HepG2 (cell line): ENCODE data around the gene C1S. TPM values are rescaled to one million over a fixed set of nuclear protein-coding genes. Genes with fewer than 3 reads are reported as not detected.
A peak's percentile ranks its signal among the peaks of the same experiment; 100 is the strongest.

Experiments used
- ATAC-seq: fragments of 200-7000 bp; cut with Tn5 transposase; 3 replicates; pipeline ENCODE4 v1.9.1; 2020; ENCODE audit warnings: mild to moderate bottlenecking, moderate library complexity
- BruUV-seq: library from RNA; stranded (reverse); fragments of 400-500 nt; replicated peaks from 2 replicates; lab custom pipeline; 2021; lab: Mats Ljungman, UMichigan
- CTCF ChIA-PET: fragments of 300-600 bp; formaldehyde crosslinking; extraction: SDS; loops from one replicate; lab custom pipeline; 2021; ENCODE audit warnings: low total read pairs, inconsistent platforms, low intra/inter-chr PET ratio; lab: Yijun Ruan, JAX
- POLR2A ChIA-PET: fragments of 350-600 bp; sonication (Branson Sonifier 250); formaldehyde crosslinking; loops from one replicate; lab custom pipeline; 2020; ENCODE audit warnings: antibody characterized with exemption, inconsistent platforms; lab: Yijun Ruan, JAX
- DNase-seq: peaks from one replicate; pipeline ENCODE4 v3.0.0-alpha.2; 2015; ENCODE audit warnings: low spot score
- FAIRE-seq: peaks from 3 replicates; lab custom pipeline; 2011; peaks lifted over from hg19 to GRCh38; lab: Jason Lieb, UNC
- H2AFZ ChIP-seq: one replicate; pipeline ENCODE4 v1.6.1; 2011; ENCODE audit warnings: low read length, inconsistent platforms
- H3K27ac ChIP-seq: fragments of 300-600 bp; 3 replicates; pipeline ENCODE4 v1.8.0; 2011; ENCODE audit warnings: mixed run types, mild to moderate bottlenecking, mixed read lengths, low read length, inconsistent platforms; ENCODE audit not compliant: insufficient read depth; ENCODE audit errors: extremely low read length
- H3K27me3 ChIP-seq, 2 experiments: fragments of 200-600 bp in 1 of 2; 2 replicates in 1 of 2; 3 replicates in 1 of 2; pipeline versions ENCODE4 v1.6.0 to v1.8.0; 2011; ENCODE audit warnings: low read length in 2 of 2, mild to moderate bottlenecking in 2 of 2, moderate library complexity in 2 of 2, inconsistent platforms in 1 of 2; ENCODE audit not compliant: insufficient read depth in 2 of 2, control insufficient read depth in 1 of 2
- H3K36me3 ChIP-seq, 2 experiments: fragments of 200-600 bp in 1 of 2; replicated peaks in 1 of 2; 2 replicates in 1 of 2; 3 replicates in 1 of 2; pipeline versions ENCODE4 v1.5.1 to v1.8.0; 2011; ENCODE audit warnings: low read length in 2 of 2, inconsistent platforms in 1 of 2; ENCODE audit not compliant: insufficient read depth in 2 of 2, control insufficient read depth in 1 of 2
- H3K4me1 ChIP-seq: 2 replicates; pipeline ENCODE4 v1.5.1; 2012; ENCODE audit warnings: low read length, inconsistent platforms; ENCODE audit not compliant: insufficient read depth
- H3K4me2 ChIP-seq: 2 replicates; pipeline ENCODE4 v1.6.0; 2011; ENCODE audit warnings: low read depth, low read length, inconsistent platforms
- H3K4me3 ChIP-seq, 3 experiments: fragments of 200-600 bp in 1 of 3; sonication (generic), shearing (Covaris generic) in 1 of 3; replicated peaks in 1 of 3; 2 replicates each; pipeline ENCODE4 v1.5.1; 2011 to 2016; ENCODE audit warnings: low read length in 3 of 3, inconsistent platforms in 2 of 3, low read depth in 2 of 3, mild to moderate bottlenecking in 2 of 3, control low read depth in 1 of 3, mixed read lengths in 1 of 3; ENCODE audit not compliant: insufficient read depth in 1 of 3
- H3K79me2 ChIP-seq: one replicate; pipeline ENCODE4 v1.6.1; 2011; ENCODE audit warnings: low read length, inconsistent platforms; ENCODE audit not compliant: insufficient read depth
- H3K9ac ChIP-seq: 2 replicates; pipeline ENCODE4 v1.6.0; 2011; ENCODE audit warnings: mild to moderate bottlenecking, low read depth, low read length, inconsistent platforms; ENCODE audit not compliant: insufficient read depth
- H3K9me3 ChIP-seq: 2 replicates; pipeline ENCODE4 v1.5.1; 2012; ENCODE audit warnings: mild to moderate bottlenecking, low read length
- H4K20me1 ChIP-seq: 2 replicates; pipeline ENCODE4 v1.6.0; 2011; ENCODE audit warnings: inconsistent platforms, mild to moderate bottlenecking, low read length, moderate library complexity; ENCODE audit not compliant: insufficient read depth
- AGO2 ChIP-seq: fragments of 200-400 bp; formaldehyde crosslinking; optimal IDR thresholded peaks from 2 replicates; pipeline ENCODE3; 2017; ENCODE audit warnings: mild to moderate bottlenecking, low read depth, low read length, moderate library complexity
- ARNTL ChIP-seq: sonication (generic); formaldehyde crosslinking; IDR thresholded peaks from 2 replicates; pipeline ENCODE4 v1.4.0; 2020; ENCODE audit warnings: mild to moderate bottlenecking, missing genetic modification reagents
- POLR2AphosphoS5 ChIP-seq: IDR thresholded peaks from 2 replicates; pipeline ENCODE4 v1.6.1; 2012; ENCODE audit warnings: low read depth, low read length
- TRIM24 ChIP-seq: sonication (generic); formaldehyde crosslinking; IDR thresholded peaks from 2 replicates; pipeline ENCODE4 v1.8.0; 2022; ENCODE audit warnings: mild to moderate bottlenecking, missing genetic modification reagents
- ZNF652 ChIP-seq: IDR thresholded peaks from 2 replicates; pipeline ENCODE4 v1.6.1; 2016; ENCODE audit warnings: low read depth, borderline replicate concordance
- ZNF883 ChIP-seq: sonication (generic); formaldehyde crosslinking; IDR thresholded peaks from 2 replicates; pipeline ENCODE4 v1.5.1; 2020; ENCODE audit warnings: mild to moderate bottlenecking, missing genetic modification reagents; ENCODE audit errors: not compliant biosample characterization
- WGBS: methylation state at CpG from one replicate; pipeline ENCODE4 v1.1.6; 2017; ENCODE audit warnings: low lambda C conversion rate; 5-methylcytosine and 5-hydroxymethylcytosine counted together
- in situ Hi-C: cut with HindIII; loops from 2 replicates; pipeline ENCODE4 v1.10.0; 2017; ENCODE audit warnings: low pct_unique_long_range_greater_than_20kb; ENCODE audit not compliant: extremely low pct_ligation_motif_present
- intact Hi-C: fragments of 100-400 bp; cut with micrococcal nuclease; formaldehyde crosslinking; loops from one replicate; pipeline ENCODE4 v1.10.0; 2022; ENCODE audit not compliant: unreplicated experiment
- polyA plus RNA-seq, 8 experiments: library from polyadenylated mRNA; depleted of rRNA in 3 of 8; stranded (reverse) in 7 of 8; unstranded in 1 of 8; fragments of >200 nt; fragmentation: Illumina TruSeq in 4 of 8; extraction: Trizol in 4 of 8; gene quantifications; 2 replicates each; pipeline versions ENCODE4 v1.2.1 to v1.2.3, GENCODE V29; 2011 to 2016; ENCODE audit warnings: low read depth in 4 of 8, missing spikeins in 1 of 8, mixed read lengths in 1 of 8; ENCODE audit not compliant: insufficient read depth in 1 of 8
- total RNA-seq, 5 experiments: library from RNA; depleted of rRNA; stranded (reverse); fragments of >200 nt; fragmentation: Illumina TruSeq; extraction: Trizol; gene quantifications; 2 replicates each; pipeline ENCODE4 v1.2.3, GENCODE V29; 2016; ENCODE audit warnings: low read depth in 1 of 5
- TF ChIP-seq, protein P1 (sequence below), 2 experiments: fragments of 450-650 bp in 1 of 2; sonication (generic) in 1 of 2; formaldehyde crosslinking; IDR thresholded peaks; 2 replicates each; pipeline versions ENCODE4 v1.5.0 to v1.8.0; 2020 to 2022; ENCODE audit warnings: mild to moderate bottlenecking in 1 of 2, missing genetic modification reagents in 1 of 2

Gene C1S
- total and polyA plus RNA-seq, 2 of the 13 experiments (the other 11 are each of a cell fraction or from before 2014, with no cell fraction given) = 14.5 to 18.2 TPM

- TF ChIP-seq, protein P1, sequence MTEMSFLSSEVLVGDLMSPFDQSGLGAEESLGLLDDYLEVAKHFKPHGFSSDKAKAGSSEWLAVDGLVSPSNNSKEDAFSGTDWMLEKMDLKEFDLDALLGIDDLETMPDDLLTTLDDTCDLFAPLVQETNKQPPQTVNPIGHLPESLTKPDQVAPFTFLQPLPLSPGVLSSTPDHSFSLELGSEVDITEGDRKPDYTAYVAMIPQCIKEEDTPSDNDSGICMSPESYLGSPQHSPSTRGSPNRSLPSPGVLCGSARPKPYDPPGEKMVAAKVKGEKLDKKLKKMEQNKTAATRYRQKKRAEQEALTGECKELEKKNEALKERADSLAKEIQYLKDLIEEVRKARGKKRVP (CRISPR knock-in tag; IDR thresholded peaks at IDR 0.05) = no peak
- TF ChIP-seq ZNF883 (CRISPR knock-in tag) = no peak
- TF ChIP-seq ARNTL (CRISPR knock-in tag) = no peak
These were observed 39.7 kb downstream of the C1S start (continued) for GRCh38 chr12:7100239-7100638.

DNA sequence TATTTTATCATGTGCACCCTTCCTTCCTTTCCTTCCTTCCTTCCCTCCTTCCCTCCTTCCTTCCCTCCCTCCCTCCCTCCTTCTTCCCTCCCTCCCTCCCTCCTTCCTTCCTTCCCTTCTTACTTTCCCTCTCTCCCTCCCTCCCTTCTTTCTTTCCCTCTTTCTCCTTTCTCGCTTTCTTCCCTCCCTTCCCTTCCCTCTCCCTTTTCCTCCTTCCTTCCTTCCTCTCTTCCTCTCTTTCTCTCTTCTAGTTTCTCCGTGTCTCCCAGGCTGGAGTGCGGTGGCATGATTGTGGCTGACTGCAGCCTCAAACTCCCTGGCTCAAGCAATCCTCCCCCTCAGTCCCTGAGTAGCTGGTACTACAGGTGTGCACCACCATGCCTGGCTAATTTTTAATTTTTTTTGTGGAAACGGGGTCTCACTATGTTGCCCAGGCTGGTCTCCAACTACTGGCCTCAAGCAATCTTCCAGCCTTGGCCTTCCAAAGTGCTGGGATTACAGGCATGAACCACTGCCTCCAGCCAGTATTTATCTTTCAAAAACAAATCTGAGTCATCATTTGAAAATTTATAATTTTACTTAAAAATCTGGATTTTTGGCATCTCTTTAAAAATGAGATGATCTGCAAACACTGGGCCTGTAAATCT, 40.7 kb downstream of the C1S start:
- peaks cover 15% of the 10 kb centered on the region for H3K4me1 ChIP-seq
- FAIRE-seq (no peak), ATAC-seq (no peak), DNase-seq (no peak)
- no peaks in the 10 kb centered on the region for H4K20me1 ChIP-seq
- no TSS peak for BruUV-seq
- no peak overlapping the region for H3K27ac ChIP-seq
- no peak overlapping the region for H2AFZ ChIP-seq
- H3K36me3 ChIP-seq = peaks cover 6 to 13% of the 10 kb centered on the region in 2 experiments; a peak in 4 of 5 replicates
- H3K79me2 ChIP-seq = peaks cover 3% of the 10 kb centered on the region
- H3K27me3 ChIP-seq = no peaks in the 10 kb centered on the region
- peaks cover 4% of the 10 kb centered on the region for H3K9me3 ChIP-seq
- no peak overlapping the region for H3K4me2 ChIP-seq
- H3K9ac ChIP-seq = no peak overlapping the region
- in situ Hi-C loops (no loop called here), intact Hi-C loops (no loop called here)
- no peak for TF ChIP-seq TRIM24 (CRISPR knock-in tag)
- H3K4me3 ChIP-seq = no peak overlapping the region
- ChIA-PET CTCF (no interaction called here), POLR2A (no interaction called here)
- 97% methylated on average over 4 of the region's 4 CpGs for WGBS

DNA sequence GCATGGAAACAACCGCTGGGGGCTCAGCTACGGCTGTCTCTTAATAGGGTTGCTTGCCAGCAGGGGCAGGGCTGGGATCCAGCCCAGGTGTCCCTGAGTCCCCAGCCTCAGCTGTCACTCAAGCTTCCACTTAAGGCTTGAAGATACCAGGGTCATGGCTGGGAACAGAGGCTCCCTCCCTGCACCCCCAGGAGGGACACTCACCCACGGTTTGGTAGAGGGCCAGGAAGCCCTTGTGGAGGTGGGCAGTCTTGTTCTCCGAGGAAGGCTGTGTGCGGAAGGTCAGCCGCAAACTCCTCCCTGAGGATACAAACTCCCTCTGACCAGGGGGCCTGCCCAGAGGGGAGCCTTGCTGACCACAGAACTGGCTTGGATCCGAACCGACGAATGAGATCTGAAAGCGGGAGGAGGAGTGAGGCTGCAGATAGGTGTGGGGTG, 41.2 kb downstream of the C1S start:
- no TSS peak for BruUV-seq
- H3K27ac ChIP-seq = no peak overlapping the region
- H3K4me3 ChIP-seq = no peak overlapping the region
- ChIA-PET CTCF (no interaction called here), POLR2A (no interaction called here)
- intact Hi-C loops = no loop called here
- H3K27me3 ChIP-seq = no peaks in the 10 kb centered on the region
- ATAC-seq (no peak), FAIRE-seq (no peak), DNase-seq (no peak)
- 97% methylated on average over 10 of the region's 10 CpGs for WGBS
- no peak overlapping the region for H3K4me2 ChIP-seq
- peaks cover 8% of the 10 kb centered on the region for H3K9me3 ChIP-seq
- H3K4me1 ChIP-seq = peaks cover 15% of the 10 kb centered on the region
- H3K79me2 ChIP-seq = peaks cover 8% of the 10 kb centered on the region
- TF ChIP-seq AGO2 (peak; percentile 60), POLR2AphosphoS5 (0 out of 2 replicates have a peak, but pooled peaks have one; percentile 8), ZNF652 (CRISPR knock-in tag) (no peak)
- no peaks in the 10 kb centered on the region for H4K20me1 ChIP-seq
- H2AFZ ChIP-seq = no peak overlapping the region
- no peak overlapping the region for H3K9ac ChIP-seq
- H3K36me3 ChIP-seq = peaks cover 6 to 13% of the 10 kb centered on the region in 2 experiments; a peak in 4 of 5 replicates
- in situ Hi-C loops = no loop called here
